Keratinocyte (primary cell): ENCODE measurements around the gene GCSAM. TPM values are rescaled to one million over a fixed set of nuclear protein-coding genes. Genes with fewer than 3 reads are reported as not detected.

ENCODE experiments used
- DNase-seq: peaks from one replicate; pipeline ENCODE4 v3.0.0-alpha.2; 2011; ENCODE audit warnings: low read depth, missing footprints, low spot score
- FAIRE-seq: peaks from 2 replicates; lab custom pipeline; 2011; peaks lifted over from hg19 to GRCh38; lab: Jason Lieb, UNC
- H2AFZ ChIP-seq: 2 replicates; pipeline ENCODE4 v1.6.0; 2012; ENCODE audit warnings: low read length, control low read depth, inconsistent platforms; ENCODE audit not compliant: control insufficient read depth
- H3K27ac ChIP-seq: 2 replicates; pipeline ENCODE4 v1.5.1; 2011; ENCODE audit warnings: low read length; ENCODE audit not compliant: control insufficient read depth, insufficient read depth
- H3K27me3 ChIP-seq: 3 replicates; pipeline ENCODE4 v1.6.0; 2011; ENCODE audit warnings: low read length; ENCODE audit not compliant: control insufficient read depth, insufficient read depth; ENCODE audit errors: extremely low read depth
- H3K36me3 ChIP-seq, 2 experiments: 2 replicates in 1 of 2; 3 replicates in 1 of 2; pipeline ENCODE4 v1.5.1; 2011; ENCODE audit warnings: low read length in 2 of 2, mild to moderate bottlenecking in 1 of 2; ENCODE audit not compliant: control insufficient read depth in 2 of 2, insufficient read depth in 2 of 2; ENCODE audit errors: extremely low read depth in 1 of 2
- H3K4me1 ChIP-seq: 3 replicates; pipeline ENCODE4 v1.5.1; 2011; ENCODE audit warnings: low read length; ENCODE audit not compliant: control insufficient read depth, insufficient read depth; ENCODE audit errors: extremely low read depth
- H3K4me2 ChIP-seq: 3 replicates; pipeline ENCODE4 v1.6.0; 2011; ENCODE audit warnings: low read depth, low read length; ENCODE audit not compliant: control insufficient read depth, insufficient read depth; ENCODE audit errors: extremely low read depth
- H3K4me3 ChIP-seq, 3 experiments: fragments of 200-600 bp in 1 of 3; sonication (generic) in 1 of 3; 2 replicates in 2 of 3; 3 replicates in 1 of 3; pipeline ENCODE4 v1.5.1; 2011 to 2016; ENCODE audit warnings: low read length in 3 of 3, mild to moderate bottlenecking in 3 of 3, control low read depth in 2 of 3, inconsistent platforms in 1 of 3, low read depth in 1 of 3, mixed read lengths in 1 of 3, mixed run types in 1 of 3, moderate library complexity in 1 of 3; ENCODE audit not compliant: control insufficient read depth in 2 of 3, insufficient read depth in 2 of 3; ENCODE audit errors: extremely low read depth in 1 of 3
- H3K79me2 ChIP-seq: 2 replicates; pipeline ENCODE4 v1.6.0; 2012; ENCODE audit warnings: low read length; ENCODE audit not compliant: control insufficient read depth, insufficient read depth
- H3K9ac ChIP-seq: 3 replicates; pipeline ENCODE4 v1.6.0; 2011; ENCODE audit warnings: low read length; ENCODE audit not compliant: control insufficient read depth, insufficient read depth; ENCODE audit errors: extremely low read depth
- H3K9me1 ChIP-seq: 3 replicates; pipeline ENCODE4 v1.6.0; 2011; ENCODE audit warnings: low read length; ENCODE audit not compliant: control insufficient read depth, insufficient read depth; ENCODE audit errors: extremely low read depth
- H3K9me3 ChIP-seq: 2 replicates; pipeline ENCODE4 v1.5.1; 2012; ENCODE audit warnings: low read depth, low read length; ENCODE audit not compliant: control insufficient read depth
- H4K20me1 ChIP-seq: 3 replicates; pipeline ENCODE4 v1.6.0; 2011; ENCODE audit warnings: low read length; ENCODE audit not compliant: control insufficient read depth, insufficient read depth; ENCODE audit errors: extremely low read depth
- EZH2 ChIP-seq: IDR thresholded peaks from one replicate; pipeline ENCODE4 v1.6.1; 2012; ENCODE audit warnings: inconsistent platforms, mild to moderate bottlenecking, low read length, moderate library complexity
- dilution Hi-C: fragments of 300-500 bp; cut with MboI; formaldehyde crosslinking; loops from one replicate; pipeline ENCODE4 v1.7.0; 2020; ENCODE audit warnings: low sequenced_read_pairs; ENCODE audit not compliant: extremely low pct_ligation_motif_present
- polyA plus RNA-seq, 5 experiments: library from polyadenylated mRNA; depleted of rRNA in 3 of 5; stranded (reverse) in 3 of 5; stranded (forward) in 1 of 5; unstranded in 1 of 5; fragments of >200 nt; gene quantifications; 1 replicate in 1 of 5; 2 replicates in 3 of 5; 3 replicates in 1 of 5; pipeline versions ENCODE4 v1.2.1 to v1.2.3, GENCODE V29; 2011 to 2012; ENCODE audit warnings: missing spikeins in 2 of 5, low read depth in 1 of 5, low replicate concordance in 1 of 5
- TF ChIP-seq, protein P1 (sequence below), 3 experiments: IDR thresholded peaks in 1 of 3; conservative IDR thresholded peaks in 1 of 3; optimal IDR thresholded peaks in 1 of 3; 2 replicates in 2 of 3; 3 replicates in 1 of 3; pipeline versions ENCODE3 to v1.5.1; 2011; ENCODE audit warnings: low read length in 3 of 3, mild to moderate bottlenecking in 3 of 3, moderate library complexity in 2 of 3, control low read depth in 1 of 3, inconsistent platforms in 1 of 3; ENCODE audit not compliant: insufficient read depth in 2 of 3; ENCODE audit errors: extremely low read depth in 1 of 3

Gene GCSAM
- polyA plus RNA-seq, 1 donor (not counting 4 experiments of a cell fraction or from before 2014, with no cell fraction given): 2.9 TPM

DNA sequence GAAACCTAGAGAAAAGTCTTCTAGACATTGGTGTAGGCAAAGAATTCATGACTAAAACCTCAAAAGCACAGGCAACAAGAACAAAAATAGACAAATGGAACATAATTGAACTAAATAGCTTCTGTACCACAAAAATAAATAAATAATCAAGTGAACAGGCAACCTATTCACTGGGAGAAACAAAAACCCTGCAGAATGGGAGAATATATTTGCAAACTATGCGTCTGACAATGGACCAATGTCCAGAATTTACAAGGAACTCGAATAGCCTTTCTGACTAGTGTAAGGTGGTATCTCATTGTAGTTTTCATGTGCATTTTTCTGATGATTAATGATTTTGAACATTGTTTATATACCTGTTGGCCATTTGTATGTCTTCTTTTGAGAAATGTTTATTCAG lies 37.0 kb upstream of the GCSAM start:
- H3K4me2 ChIP-seq: no peak overlapping the region
- dilution Hi-C loops: no loop called here
- FAIRE-seq (no peak), DNase-seq (no peak)
- no peaks in the 10 kb centered on the region for H3K4me1 ChIP-seq
- no peaks in the 10 kb centered on the region for H3K9me1 ChIP-seq
- H3K27ac ChIP-seq: no peak overlapping the region
- no peaks in the 10 kb centered on the region for H4K20me1 ChIP-seq
- no peak overlapping the region for H3K9ac ChIP-seq
- no peaks in the 10 kb centered on the region for H3K9me3 ChIP-seq
- no peak overlapping the region for H3K4me3 ChIP-seq
- no peaks in the 10 kb centered on the region for H3K27me3 ChIP-seq
- TF ChIP-seq, protein P1, sequence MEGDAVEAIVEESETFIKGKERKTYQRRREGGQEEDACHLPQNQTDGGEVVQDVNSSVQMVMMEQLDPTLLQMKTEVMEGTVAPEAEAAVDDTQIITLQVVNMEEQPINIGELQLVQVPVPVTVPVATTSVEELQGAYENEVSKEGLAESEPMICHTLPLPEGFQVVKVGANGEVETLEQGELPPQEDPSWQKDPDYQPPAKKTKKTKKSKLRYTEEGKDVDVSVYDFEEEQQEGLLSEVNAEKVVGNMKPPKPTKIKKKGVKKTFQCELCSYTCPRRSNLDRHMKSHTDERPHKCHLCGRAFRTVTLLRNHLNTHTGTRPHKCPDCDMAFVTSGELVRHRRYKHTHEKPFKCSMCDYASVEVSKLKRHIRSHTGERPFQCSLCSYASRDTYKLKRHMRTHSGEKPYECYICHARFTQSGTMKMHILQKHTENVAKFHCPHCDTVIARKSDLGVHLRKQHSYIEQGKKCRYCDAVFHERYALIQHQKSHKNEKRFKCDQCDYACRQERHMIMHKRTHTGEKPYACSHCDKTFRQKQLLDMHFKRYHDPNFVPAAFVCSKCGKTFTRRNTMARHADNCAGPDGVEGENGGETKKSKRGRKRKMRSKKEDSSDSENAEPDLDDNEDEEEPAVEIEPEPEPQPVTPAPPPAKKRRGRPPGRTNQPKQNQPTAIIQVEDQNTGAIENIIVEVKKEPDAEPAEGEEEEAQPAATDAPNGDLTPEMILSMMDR (optimal IDR thresholded peaks at IDR 0.05 in 1 of 3, IDR thresholded peaks at IDR 0.05 in 1 of 3, conservative IDR thresholded peaks at IDR 0.05 in 1 of 3; ENCODE audit: extremely low read depth in 1 of 3, insufficient read depth in 2 of 3, low read length in 3 of 3): no peak
- no peak for TF ChIP-seq EZH2
- H3K79me2 ChIP-seq: no peaks in the 10 kb centered on the region
- H2AFZ ChIP-seq: no peak overlapping the region
- no peaks in the 10 kb centered on the region for H3K36me3 ChIP-seq

DNA sequence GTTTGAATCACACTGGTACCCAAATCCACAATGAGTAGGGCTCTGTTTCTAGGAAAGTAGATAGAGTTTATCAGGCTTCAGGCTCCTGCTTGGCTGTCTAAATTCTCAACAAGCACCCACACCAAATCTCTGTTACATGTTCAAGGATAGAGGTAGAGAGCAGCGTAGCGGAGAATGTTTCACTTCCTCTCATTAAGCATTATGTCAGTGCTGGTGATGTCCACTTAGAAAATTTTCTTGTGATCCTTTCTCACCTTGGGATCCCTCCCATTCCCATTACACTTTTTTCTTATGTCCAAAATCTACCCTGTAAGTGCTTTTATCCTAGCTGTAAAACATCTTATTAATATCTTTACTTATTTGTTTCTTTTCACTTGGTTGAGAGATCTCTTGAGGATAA lies 34.7 kb upstream of the GCSAM start:
- H3K9me1 ChIP-seq: no peaks in the 10 kb centered on the region
- H3K9ac ChIP-seq: no peak overlapping the region
- H3K4me1 ChIP-seq: no peaks in the 10 kb centered on the region
- no peaks in the 10 kb centered on the region for H3K36me3 ChIP-seq
- no peak overlapping the region for H3K4me2 ChIP-seq
- H3K79me2 ChIP-seq: no peaks in the 10 kb centered on the region
- H3K27me3 ChIP-seq: no peaks in the 10 kb centered on the region
- H4K20me1 ChIP-seq: no peaks in the 10 kb centered on the region
- TF ChIP-seq, protein P1 (optimal IDR thresholded peaks at IDR 0.05 in 1 of 3, IDR thresholded peaks at IDR 0.05 in 1 of 3, conservative IDR thresholded peaks at IDR 0.05 in 1 of 3; ENCODE audit: extremely low read depth in 1 of 3, insufficient read depth in 2 of 3, low read length in 3 of 3): no peak
- TF ChIP-seq EZH2: no peak
- dilution Hi-C loops: no loop called here
- FAIRE-seq (no peak), DNase-seq (no peak)
- no peak overlapping the region for H3K4me3 ChIP-seq
- H3K27ac ChIP-seq: no peak overlapping the region
- no peak overlapping the region for H2AFZ ChIP-seq
- no peaks in the 10 kb centered on the region for H3K9me3 ChIP-seq
